GM21423 (cell line): ENCODE data around the gene DDX51.

Source experiments
- ATAC-seq: cut with Tn5 transposase; IDR thresholded peaks from one replicate; pipeline ENCODE4 v1.9.1; 2021; ENCODE audit warnings: mild to moderate bottlenecking, moderate library complexity; ENCODE audit not compliant: unreplicated experiment

The DDX51 gene

DNA sequence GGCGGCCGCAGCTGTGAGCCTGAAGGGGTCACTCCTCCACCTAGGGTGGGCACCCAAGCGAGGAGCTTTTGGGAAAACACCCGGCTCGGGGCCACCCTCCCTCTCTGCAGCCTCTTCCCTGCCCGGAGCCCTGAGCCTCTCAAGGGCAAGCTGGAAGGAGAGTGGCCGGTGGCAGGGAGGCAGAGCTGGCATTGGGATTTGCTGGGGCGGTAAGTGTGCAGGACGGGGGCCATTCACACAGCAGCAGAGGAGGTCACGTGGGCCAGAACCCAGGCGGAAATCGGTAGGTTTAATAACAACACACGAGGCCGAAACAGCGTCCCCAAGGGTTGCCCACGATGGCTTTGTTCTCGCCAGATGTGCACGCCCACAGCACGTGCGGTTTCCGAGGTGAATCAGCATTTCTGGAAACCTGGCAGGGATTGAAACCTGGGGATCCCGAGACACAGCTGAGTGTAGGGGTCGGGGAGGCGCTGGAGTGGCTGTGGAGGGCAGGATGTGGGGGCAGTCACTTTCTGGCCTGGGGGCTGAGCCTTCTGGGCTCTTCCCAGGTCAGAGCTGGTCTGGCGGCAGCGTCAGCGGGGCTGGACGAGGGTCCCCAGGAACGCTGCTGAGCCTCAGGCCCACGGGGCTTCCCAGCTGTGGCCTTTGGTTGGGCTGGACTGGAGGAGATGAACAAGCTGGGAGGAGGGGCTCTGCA is 23.6 kb upstream of the DDX51 start:
- ATAC-seq = no peak

DNA sequence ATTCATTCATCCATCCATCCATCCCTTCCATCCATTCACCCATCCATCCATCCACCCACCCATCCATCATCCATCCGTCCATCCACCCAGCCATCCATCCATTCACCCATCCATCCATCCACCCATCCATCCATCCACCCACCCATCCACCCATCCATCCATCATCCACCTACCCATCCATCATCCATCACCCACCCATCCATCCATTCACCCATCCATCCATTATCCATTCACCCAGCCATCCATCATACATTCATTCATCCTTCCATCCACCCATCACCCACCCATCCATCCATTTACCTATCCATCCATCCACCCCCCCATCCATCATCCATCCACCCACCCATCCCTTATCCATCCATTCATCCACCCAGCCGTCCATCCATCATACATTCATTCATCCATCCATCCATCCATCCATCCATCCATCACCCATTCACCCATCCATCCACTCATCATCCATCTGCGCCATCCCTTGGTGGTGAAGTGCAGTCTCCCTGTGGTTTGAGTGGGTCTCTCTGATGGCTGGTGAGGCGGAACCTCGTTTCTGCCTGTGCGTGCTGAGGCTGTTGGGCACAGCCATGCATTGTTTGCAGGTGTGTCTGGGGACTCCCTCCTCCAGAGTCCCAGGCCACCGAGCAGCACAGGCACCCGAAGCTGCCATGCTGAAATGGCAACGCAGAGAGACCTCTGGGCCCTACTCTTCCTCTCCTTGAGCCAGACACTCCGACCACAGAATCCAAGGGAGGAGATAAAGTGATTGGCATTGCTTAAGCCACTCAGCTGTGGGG is 22.9 kb upstream of the DDX51 start:
- ATAC-seq = no peak

- ATAC-seq = no peak
Measured at GRCh38 chr12:132166093-132166492, 22.0 kb upstream of the DDX51 start.

GRCh38 chr12:132165584-132165983 is 21.5 kb upstream of the DDX51 start:
- ATAC-seq = no peak

DNA sequence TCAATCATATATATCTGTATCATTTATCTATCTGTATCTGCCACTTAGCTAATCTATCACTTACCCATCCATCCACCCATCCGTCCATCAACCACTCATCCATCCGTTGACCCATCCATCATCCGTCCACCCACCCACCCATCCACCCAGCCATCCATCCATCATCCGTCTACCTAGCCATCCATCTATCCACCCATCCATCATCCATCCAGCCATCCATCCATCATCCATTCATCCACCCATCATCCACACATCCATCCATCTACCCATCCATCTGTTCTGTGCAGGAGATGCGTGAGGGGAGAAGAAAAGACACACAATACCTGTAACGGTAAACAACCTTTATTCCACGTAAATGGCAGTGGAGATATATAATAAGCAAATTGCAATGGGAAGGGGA is 20.3 kb upstream of the DDX51 start:
- no peak for ATAC-seq

GRCh38 chr12:132163911-132164288 is 19.8 kb upstream of the DDX51 start:
- no peak for ATAC-seq

DNA sequence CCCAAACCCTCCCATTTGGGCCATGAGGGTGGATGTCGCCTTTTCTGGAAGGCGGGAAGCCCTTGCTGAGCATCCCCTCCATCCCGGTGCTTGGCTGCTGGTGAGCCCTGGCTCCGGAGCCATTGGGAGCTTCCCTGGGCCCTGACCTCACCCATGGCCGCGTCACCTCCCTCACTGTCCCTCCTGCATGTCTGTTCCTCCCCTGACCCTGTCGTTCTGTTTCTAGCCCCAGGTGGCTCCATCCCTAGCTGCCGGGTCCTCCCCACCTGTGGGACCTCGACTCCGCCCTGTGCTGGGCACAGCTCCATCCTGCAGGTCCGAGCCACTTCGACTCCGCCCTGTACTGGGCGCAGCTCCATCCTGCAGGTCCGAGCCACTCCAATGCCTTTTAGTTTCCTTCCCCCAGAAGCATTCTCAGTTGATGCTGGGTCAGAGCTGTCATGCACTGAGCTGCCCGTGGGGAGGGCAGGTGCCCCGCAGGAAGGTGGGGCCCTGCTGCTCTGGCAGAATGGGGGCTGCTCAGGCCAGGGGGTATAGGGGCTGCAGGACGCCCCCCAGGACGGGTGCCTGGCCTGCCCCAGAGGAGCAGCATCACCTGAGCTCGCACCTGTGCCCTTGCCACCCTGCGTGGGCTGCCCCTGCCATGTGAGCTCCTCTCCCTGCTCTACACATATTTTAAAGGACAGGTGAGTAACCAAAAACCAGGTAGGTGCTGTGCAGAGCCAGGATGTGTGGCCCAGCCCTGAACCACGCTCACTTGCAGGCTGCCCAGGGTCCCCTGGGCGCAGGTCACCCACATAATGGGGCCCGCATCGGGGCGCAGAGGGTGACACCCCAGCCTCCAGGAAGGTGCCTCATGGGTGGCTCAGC is 19.2 kb upstream of the DDX51 start:
- no peak for ATAC-seq

DNA sequence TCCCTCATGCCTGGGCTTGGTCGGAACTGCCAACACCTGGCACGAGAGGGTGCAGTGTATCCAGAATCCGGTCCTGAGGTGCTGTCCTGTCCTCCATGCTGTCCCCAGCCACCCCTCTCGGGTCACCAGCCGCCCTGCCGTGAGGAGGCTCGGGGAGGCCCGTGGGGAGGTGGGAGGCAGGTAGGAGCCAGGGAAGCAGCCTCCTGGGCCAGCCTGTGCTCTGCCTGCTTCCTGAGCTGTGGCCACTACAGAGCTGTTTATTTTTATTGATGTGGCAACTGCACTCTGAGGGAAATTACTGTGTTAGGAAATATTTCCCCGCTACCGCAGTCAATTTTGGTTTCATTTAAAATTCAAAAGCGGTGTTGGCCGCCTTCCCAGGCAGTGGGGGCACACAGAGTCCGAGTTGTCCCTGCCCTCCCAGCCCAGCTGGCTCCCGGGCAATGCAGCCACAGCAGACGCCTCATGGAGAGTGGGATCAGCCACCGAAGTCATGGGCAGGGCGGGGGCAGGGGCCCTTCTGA is 18.5 kb upstream of the DDX51 start:
- ATAC-seq = no peak

GRCh38 chr12:132161796-132162507 is 17.8 kb upstream of the DDX51 start:
- no peak for ATAC-seq

DNA sequence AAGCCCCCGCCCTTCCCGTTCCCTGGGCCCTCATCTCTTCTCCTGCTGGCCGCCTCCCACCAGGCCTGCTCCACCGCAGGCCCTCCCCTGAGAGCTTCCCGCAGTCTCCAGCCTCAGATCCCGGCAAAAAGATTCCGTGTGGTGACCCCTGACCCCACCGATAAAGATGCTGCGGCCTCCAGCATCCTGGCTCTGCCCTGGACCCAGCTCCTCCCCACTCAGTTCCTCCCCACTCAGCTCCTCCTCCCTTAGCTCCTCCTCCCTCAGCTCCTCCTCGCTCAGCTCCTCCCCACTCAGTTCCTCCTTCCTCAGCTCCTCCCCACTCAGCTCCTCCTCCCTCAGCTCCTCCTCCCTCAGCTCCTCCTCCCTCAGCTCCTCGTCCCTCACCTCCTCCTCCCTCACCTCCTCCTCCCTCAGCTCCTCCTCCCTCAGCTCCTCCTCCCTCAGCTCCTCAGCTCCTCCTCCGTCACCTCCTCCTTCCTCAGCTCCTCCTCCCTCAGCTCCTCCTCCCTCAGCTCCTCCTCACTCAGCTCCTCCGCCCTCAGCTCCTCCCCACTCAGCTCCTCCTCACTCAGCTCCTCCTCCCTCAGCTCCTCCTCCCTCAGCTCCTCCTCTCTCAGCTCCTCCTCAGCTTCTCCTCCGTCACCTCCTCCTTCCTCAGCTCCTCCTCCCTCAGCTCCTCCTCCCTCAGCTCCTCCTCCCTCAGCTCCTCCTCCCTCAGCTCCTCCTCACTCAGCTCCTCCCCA is 17.1 kb upstream of the DDX51 start:
- ATAC-seq = no peak

- no peak for ATAC-seq
Measured at GRCh38 chr12:132160601-132161035, 16.5 kb upstream of the DDX51 start.

DNA sequence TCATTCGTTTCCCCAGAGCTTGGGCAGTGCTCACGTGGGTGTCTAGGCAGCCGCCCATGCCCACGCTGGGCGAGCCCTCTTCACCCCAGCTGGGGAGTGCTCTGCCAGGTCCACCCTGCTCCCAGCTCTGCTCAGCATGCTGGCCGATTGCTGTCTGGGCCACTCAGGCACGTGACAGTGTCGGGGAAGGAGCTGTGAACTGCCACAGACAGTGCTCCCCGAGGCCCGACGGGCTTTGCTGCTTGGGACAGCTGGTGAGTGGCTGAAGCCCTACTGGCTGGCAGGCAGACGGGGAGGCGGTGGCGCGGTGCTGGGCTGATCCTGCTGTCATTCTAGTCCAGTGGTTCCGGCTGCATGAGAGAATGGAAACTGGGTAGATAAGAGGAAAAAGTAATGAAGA is 15.9 kb upstream of the DDX51 start:
- no peak for ATAC-seq

- no peak for ATAC-seq
Measured at GRCh38 chr12:132159555-132160003, 15.5 kb upstream of the DDX51 start.

DNA sequence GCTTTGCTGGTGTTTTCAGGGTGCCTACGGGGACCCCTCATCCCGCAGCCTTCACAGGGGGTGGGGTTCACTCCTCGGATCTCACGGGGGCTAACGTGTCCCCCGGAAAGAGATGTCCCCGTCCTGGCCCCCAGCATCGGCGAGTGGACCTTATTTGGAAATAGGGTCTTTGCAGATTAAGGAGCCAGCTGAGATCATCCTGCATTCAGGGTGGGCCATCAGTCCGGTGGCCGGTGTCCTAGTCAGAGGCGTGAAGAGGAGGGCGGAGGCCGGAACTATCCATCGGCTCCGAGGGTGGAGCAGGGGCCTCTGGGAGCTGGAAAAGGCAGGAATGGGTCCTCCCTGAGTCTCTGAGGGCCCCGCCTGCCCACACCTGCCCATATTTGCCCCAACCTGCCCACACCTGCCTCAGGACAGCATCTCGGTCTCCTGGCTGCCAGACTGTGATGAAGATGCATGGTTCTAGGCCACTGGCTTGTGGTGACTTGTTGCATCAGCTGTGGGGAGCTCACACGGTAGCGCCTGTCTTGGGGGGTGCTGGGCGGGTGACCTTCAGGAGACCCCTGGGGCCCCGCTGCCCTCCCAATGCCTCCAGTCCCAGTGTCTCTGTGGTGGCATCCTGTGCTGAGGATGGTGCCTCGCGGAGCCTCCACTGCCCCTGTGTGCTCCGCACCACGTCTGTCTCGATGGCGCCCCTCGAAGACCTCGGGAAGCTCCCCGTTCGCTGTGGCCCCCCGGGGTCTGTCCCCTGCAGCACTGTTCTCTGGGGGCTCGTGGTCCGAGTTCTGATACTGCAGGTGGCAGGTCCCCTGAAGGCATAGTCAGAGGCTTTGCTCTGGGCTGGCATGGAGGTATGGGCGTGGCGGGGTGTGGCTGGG is 14.8 kb upstream of the DDX51 start:
- no peak for ATAC-seq

DNA sequence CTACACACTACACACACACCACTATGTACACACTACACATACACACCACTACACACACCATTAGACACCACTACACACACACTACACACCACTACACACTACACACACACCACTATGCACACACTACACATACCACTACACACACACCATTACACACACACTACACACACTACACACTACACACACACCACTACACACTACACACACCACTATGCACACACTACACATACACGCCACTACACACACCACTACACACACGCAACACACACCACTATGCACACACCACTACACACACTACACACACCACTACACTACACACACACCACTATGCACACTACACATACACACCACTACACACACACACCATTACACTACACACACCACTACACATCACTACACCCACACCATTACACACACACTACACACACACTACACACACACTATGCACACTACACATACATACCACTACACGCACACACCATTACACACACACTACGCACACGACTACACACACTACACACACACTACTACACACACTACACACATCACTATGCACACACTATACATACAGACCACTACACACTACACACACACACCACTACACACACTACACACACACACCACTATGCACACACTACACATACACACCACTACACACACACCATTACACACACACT is 13.8 kb upstream of the DDX51 start:
- ATAC-seq = no peak

DNA sequence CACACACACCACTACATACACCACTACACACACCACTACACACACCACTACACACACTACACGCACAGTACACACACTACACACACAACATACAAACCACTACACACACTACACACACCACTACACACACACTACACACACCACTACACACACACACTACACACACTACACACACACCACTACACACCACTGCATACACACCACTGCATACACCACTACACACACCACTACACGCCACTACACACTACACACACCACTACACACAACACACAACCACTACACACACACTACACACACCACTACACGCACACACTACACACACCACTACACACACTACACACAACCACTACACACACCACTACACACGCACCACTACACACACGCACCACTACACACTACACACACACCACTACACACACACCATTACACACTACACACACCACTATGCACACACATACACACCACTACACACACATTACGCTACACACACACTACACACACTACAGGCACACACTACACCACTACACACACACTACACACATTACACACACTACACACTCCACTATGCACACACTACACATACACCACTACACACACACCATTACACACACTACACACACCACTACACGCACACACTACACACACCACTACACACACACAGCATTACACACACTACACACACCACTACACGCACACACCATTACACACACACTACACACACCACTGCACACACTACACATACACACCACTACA is 12.6 kb upstream of the DDX51 start:
- no peak for ATAC-seq

DNA sequence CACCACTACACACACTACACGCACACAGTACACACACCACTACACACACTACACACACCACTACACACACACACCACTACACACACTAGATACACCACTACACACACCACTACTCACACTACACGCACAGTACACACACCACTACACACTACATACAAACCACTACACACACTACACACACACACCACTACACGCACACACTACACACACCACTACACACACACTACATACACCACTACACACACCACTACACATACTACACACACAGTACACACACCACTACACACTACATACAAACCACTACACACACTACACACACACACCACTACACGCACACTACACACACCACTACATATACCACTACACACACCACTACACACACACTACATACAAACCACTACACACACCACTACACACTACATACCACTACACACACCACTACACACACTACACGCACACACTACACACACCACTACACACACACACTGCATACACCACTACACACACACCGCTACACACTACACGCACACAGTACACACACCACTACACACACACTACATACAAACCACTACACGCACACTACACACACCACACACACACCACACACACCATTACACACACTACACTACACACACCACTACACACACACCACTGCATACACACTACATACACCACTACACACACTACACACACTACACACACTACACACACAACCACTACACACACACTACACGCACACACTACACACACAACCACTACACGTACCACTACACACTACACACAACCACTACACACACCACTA is 11.9 kb upstream of the DDX51 start:
- ATAC-seq = no peak
